ENCODE data around the gene COX8C. TPM values are rescaled to one million over a fixed set of nuclear protein-coding genes. Genes with fewer than 3 reads are reported as not detected.
"Not testable (repeated sequence)": the region's sequence is repeated elsewhere in the genome, so short reads cannot be mapped to it uniquely, and the experiment has no call there.

COX8C gene
- total RNA-seq, 2 experiments from 2014 or later: not detected

DNA sequence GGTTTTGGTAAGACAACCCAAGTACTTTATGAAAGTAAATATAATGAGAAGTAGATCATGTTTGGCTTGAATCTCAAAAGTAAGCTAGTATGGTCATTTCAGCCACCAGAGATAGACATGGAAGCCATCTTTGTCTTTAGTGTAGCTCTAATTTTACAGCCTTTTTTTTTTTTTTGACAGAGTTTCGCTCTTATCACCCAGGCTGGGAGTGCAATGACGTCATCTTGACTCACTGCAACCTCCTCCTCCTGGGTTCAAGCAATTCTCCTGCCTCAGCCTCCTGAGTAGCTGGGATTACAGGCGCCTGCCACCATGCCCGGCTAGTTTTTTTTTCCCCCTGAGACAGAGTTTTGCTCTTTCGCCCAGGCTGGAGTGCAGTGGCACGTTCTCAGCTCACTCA, 7.9 kb downstream of the COX8C start:
- POLR2A ChIA-PET: interaction anchor here (0.6 kb wide), 1 partner anchor 47 kb away, joined by 3 read pairs; no protein-coding TSS in a partner anchor
- CTCF ChIA-PET: not testable (repeated sequence)

DNA sequence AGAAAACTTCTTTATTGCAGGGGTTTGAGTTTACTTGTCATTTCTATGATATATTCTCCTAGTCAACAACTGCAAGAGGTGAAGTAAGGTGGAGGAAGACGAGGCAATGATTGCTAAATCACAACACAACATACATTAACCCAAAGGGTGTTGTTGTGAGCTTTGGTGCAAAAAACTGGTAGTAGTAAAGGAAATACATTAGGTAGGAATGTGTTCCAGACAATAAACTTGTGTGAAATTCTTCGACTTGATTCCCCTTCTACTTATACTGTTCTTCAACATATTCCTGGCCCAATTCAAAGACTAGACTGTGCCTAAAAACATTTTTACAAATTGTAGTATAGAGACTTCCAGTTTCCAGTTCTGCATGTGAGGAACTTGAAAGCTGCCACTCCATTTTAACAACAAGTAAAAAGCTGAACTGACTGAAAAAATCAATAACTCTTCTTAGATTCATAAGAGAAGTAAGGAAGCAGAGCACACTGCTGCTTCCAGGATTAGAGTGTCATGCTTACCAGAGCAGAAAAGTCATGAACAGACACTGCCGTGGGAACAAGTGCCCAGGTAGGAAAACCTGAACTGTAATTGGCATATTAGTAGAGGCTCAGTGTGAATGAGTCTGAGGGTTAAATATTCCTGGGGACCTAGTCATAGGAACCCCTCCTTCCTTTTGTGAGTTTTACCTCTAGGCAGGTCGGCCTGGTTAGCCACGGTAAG, 22.2 kb downstream of the COX8C start:
- ChIA-PET POLR2A (no interaction called here), CTCF (no interaction called here)

DNA sequence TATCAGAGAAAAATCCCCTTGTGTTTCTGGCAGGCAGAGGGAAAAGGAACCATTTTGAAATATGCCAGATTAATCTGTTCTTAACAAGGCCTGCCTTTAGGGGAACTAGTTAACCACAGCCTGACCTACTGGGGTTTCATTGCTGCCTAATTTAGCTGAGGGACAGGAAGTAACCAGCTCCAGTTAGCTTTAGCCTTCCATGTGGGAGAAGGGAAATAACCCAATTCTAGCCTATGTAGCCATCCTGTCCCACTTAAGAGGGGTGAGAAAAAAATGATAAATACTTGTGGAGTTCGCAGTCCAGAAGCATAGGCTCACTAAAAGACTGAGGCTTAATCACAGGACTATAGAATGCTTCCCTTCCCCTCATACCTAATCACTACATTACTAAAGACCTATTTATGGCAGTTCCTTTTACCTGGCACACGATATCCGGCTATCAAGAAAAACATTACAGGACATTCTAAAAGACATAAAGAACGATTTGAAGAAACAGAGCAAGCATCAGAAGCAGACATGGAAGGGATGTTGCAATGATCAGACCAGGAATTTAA, 22.8 kb downstream of the COX8C start:
- ChIA-PET POLR2A (no interaction called here), CTCF (no interaction called here)

DNA sequence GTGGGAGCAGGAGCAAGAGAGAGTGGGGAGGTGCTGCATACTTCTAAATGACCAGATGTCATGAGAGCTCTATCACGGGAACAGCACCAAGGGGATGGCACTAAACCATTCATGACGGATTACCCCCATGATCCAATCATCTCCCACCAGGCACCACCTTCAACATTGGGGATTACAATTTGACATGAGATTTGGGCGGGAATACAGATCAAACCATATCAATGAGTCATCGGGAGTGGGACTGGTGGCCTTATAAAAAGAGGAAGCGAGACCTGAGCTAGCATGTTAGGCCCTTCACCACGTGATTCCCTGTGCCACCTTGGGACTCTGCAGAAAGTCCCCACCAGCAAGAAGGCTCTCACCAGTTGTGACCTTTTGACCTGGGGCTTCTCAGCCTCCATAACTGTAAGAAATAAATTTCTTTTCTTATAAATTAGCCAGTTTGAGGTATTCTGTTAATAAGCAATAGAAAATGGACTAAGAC, 28.7 kb downstream of the COX8C start:
- CTCF ChIA-PET: interaction anchor here (0.6 kb wide), 1 partner anchor 11 kb away, joined by 3 read pairs; no protein-coding TSS in a partner anchor

DNA sequence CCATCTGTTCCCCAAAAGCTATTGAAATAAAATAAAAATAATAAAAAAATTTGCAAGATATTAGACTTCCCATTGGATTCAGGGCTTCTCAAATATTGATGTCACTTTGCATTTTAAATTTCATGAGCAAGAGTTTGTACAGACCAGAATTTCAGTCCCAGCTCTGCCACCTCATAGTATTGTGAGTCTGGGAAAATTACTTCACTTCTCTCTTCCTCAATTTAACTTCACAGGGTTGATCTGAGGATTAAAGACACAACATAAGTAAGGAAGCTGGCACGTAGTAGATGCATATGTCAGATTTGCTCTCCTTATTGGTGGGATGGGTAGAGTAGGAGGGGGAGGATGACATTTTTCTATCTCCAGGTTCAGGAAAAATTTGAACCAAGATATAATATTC, 32.8 kb downstream of the COX8C start:
- POLR2A ChIA-PET: no interaction called here
- CTCF ChIA-PET: no interaction called here

More for the DNA sequence above, 28.7 kb downstream of the COX8C start:
- POLR2A ChIA-PET: no interaction called here

DNA sequence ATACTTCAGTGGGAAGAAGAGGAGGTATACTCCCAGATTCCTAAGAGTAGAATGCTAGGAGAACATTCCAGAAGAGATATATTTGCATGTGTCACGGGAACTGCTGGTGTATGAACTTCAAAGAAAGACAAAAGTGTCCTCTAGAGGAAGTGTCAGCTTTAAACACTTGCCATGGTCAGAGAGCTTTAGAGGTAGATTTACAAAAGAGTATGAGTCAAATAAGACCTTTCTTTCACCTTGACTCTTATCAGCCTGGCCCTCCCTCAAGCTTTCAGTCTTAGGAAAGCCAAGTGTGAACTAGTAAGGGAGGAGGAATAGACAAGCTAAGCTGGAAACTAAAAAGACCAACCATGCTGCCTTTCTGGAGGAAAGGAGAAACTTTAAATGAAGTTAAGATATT, 34.7 kb downstream of the COX8C start:
- POLR2A ChIA-PET: no interaction called here
- CTCF ChIA-PET: no interaction called here

DNA sequence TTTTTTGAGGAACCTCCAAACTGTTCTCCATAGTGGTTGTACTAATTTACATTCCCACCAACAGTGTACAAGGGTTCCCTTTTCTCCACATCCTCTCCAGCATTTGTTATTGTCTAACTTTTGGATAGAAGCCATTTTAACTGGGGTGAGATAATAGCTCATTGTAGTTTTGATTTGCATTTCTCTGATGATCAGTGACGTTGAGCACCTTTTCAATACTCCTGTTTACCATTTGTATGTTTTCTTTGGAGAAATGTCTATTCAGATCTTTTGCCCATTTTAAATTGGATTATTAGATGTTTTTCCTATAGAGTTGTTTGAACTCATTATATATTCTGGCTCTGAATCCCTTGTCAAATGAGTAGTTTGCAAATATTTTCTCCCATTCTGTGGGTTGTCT, 37.3 kb downstream of the COX8C start:
- POLR2A ChIA-PET, CTCF ChIA-PET: not testable (repeated sequence)

DNA sequence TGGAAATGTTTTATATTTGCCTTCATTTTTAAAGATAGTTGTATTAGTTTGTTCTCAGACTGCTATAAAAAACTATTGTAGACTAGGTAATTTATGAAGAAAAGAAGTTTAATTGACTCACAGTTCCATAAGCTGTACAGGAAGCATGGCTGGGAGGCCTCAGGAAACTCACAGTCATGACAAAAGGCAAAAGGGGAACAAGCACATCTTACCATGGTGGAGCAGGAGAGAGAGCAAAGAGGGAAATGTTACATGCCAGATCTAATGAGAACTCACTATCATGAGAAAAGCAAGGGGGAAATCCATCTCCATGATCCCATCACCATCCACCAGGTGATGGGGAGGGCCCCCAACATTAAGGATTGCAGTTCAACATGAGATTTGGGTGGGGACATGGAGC, 48.2 kb downstream of the COX8C start:
- ChIA-PET CTCF (no interaction called here), POLR2A (no interaction called here)

DNA sequence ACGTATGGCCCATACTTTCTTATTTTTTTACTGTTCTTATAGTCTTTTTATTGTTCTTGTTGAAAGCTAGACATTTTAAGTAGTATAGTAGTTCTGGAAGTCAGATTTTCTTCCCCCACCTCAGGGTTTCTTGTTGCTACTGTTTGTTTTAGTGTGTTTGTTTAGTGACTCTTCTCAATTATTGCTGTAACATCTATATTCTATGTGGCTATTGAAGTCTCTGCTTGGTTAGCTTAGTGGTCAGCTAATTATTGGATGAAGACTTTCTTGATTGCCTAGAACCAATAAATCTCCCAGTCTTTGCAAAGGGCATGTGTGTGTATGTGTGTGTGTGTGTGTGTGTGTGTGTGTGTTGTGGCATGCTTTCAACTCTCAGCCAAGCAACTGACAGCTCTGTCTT, 49.5 kb downstream of the COX8C start:
- ChIA-PET POLR2A (no interaction called here), CTCF (interaction anchor here (0.8 kb wide), 1 partner anchor 236 kb away, joined by 3 read pairs; no protein-coding TSS in a partner anchor)

Other genes with a start within 250 kb of the COX8C start
- gene ITPK1, start 231.3 kb upstream of the COX8C start, total RNA-seq: 10 to 100 TPM; 65.7 to 73.0 TPM
- gene MOAP1, start 162.3 kb upstream of the COX8C start, total RNA-seq: 10 to 100 TPM; 15.7 to 15.9 TPM
- 10 to 100 TPM; 16.6 to 18.8 TPM for gene LYSET, start 161.9 kb upstream of the COX8C start, total RNA-seq
- gene GON7, start 140.1 kb upstream of the COX8C start, total RNA-seq: 10 to 100 TPM; 19.9 to 20.1 TPM
- 10 to 100 TPM; 37.7 to 41.3 TPM for gene UBR7, start 139.9 kb upstream of the COX8C start, total RNA-seq
- 10 to 100 TPM; 16.6 to 17.2 TPM for gene BTBD7, start 14.1 kb upstream of the COX8C start, total RNA-seq
- gene UNC79, start 83.8 kb downstream of the COX8C start, total RNA-seq: under 1 TPM in 1 of 2 experiments, not detected in 1; 0.02 TPM